Thymus (tissue), 11 donors: Measurements from ENCODE around the gene CCT6B. TPM values are rescaled to one million over a fixed set of nuclear protein-coding genes. Genes with fewer than 3 reads are reported as not detected.

ENCODE experiments used
- DNase-seq, 9 donors: peaks; one replicate each; pipeline ENCODE4 v3.0.0-alpha.2; 2013; ENCODE audit warnings: low spot score in 9 of 9, low read depth in 6 of 9, missing footprints in 1 of 9
- H3K27ac ChIP-seq, 2 donors: one replicate each; pipeline ENCODE4 v1.5.1; 2013; ENCODE audit warnings: control low read depth in 1 of 2, low read depth in 1 of 2, low read length in 1 of 2, mild to moderate bottlenecking in 1 of 2, moderate library complexity in 1 of 2
- H3K27me3 ChIP-seq, 2 donors: one replicate each; pipeline ENCODE4 v1.5.1; 2013; ENCODE audit warnings: low read length in 1 of 2; ENCODE audit not compliant: control insufficient read depth in 2 of 2, insufficient read depth in 1 of 2
- H3K36me3 ChIP-seq, 2 donors: one replicate each; pipeline ENCODE4 v1.5.1; 2013; ENCODE audit warnings: low read length in 1 of 2, mild to moderate bottlenecking in 1 of 2, moderate library complexity in 1 of 2; ENCODE audit not compliant: control insufficient read depth in 2 of 2, insufficient read depth in 2 of 2
- H3K4me1 ChIP-seq, 2 donors: one replicate each; pipeline ENCODE4 v1.5.1; 2013; ENCODE audit warnings: low read length in 2 of 2; ENCODE audit not compliant: control insufficient read depth in 2 of 2, insufficient read depth in 2 of 2
- H3K4me3 ChIP-seq, 2 donors: one replicate each; pipeline ENCODE4 v1.5.1; 2013; ENCODE audit warnings: low read length in 2 of 2, control low read depth in 1 of 2, mild to moderate bottlenecking in 1 of 2
- H3K9me3 ChIP-seq, 2 donors: one replicate each; pipeline ENCODE4 v1.5.1; 2013; ENCODE audit warnings: low read length in 1 of 2, mild to moderate bottlenecking in 1 of 2; ENCODE audit not compliant: control insufficient read depth in 2 of 2, insufficient read depth in 1 of 2
- WGBS: extraction: QIAGEN DNeasy Blood & Tissue Kit; methylation state at CpG from one replicate; pipeline ENCODE4 v1.1.7; 2013; 5-methylcytosine and 5-hydroxymethylcytosine counted together
- polyA plus RNA-seq: library from polyadenylated mRNA; stranded (reverse); fragments of 200-250 nt; gene quantifications from one replicate; pipeline ENCODE4 v1.2.3, GENCODE V29; 2013
- total RNA-seq: library from RNA; stranded (reverse); fragments of 120-200 nt; gene quantifications from one replicate; pipeline ENCODE4 v1.2.4, GENCODE V29; 2013
- donor health status: healthy.

The CCT6B gene
- total and polyA plus RNA-seq, 2 donors: 1.3 to 4.0 TPM

DNA sequence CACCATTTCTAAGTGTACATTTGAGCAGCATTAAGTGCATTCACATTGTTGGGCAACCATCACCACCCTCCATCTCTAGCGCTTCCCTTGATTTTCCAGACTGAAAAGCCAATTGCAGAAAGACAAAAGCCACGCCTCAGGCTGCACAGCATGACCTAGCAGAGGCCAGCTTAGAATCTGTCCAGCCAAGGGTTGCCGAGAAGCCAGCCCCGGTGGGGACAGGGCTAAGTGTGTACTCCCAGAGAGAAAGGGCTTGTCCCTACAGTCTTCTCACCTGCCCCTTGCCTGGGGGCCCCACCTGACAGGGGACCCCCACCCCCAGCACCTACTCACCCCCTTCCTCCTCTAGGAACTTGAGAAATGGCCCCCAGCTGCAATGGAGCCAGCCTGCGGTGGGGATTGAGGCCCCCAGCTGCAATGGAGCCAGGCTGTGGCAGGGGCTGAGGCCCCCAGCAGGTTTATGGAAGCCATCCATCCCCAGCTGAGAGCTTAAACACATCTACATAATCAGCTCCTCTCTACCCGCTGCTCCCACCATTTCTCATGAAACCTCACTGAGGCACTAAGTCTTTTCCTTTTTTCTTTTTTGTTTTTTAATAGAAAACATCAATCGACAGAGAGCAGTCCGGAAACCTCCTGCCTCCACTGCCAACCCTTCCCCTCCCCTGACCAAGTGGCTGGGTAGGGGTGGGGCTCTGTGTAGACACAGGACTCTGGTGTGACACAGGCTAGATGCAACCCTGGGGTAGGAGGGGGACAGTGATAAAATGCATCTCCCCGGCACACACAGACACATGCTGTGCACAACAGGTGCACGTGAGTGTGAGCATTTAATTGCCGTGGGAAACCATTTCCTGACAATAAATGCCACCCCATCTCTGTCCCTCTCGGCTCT, 77.9 kb downstream of the CCT6B start:
- Histone ChIP-seq H3K27ac (no peak overlapping the region), H3K9me3 (no peaks in the 10 kb centered on the region), H3K27me3 (peaks cover 0 to 11% of the 10 kb centered on the region in 2 donors), H3K36me3 (no peaks in the 10 kb centered on the region), H3K4me1 (no peaks in the 10 kb centered on the region), H3K4me3 (no peak overlapping the region)
- WGBS: 54% methylated on average over 12 of the region's 12 CpGs
- DNase-seq: no peak

- Histone ChIP-seq H3K27me3 (peaks cover 0 to 4% of the 10 kb centered on the region in 2 donors), H3K36me3 (no peaks in the 10 kb centered on the region), H3K4me1 (no peaks in the 10 kb centered on the region), H3K4me3 (no peak overlapping the region), H3K9me3 (no peaks in the 10 kb centered on the region), H3K27ac (no peak overlapping the region)
- WGBS: 61% methylated on average over 3 of the region's 3 CpGs
- DNase-seq: no peak
Observed at GRCh38 chr17:34879146-34879545, 82.1 kb downstream of the CCT6B start.

Other genes with a start within 250 kb of the CCT6B start
- gene ZNF830, start 80 bp upstream of the CCT6B start, total RNA-seq: 21.9 TPM
- 30.3 TPM for gene ZNF830, start 80 bp upstream of the CCT6B start, polyA plus RNA-seq
- gene LIG3, start 19.1 kb upstream of the CCT6B start, total RNA-seq: 18.8 TPM
- 7.6 TPM for gene LIG3, start 19.1 kb upstream of the CCT6B start, polyA plus RNA-seq
- 17.6 TPM for gene RFFL, start 102.2 kb upstream of the CCT6B start, total RNA-seq
- 16.5 TPM for gene RFFL, start 102.2 kb upstream of the CCT6B start, polyA plus RNA-seq
- 7.7 TPM for gene RAD51D, start 158.4 kb upstream of the CCT6B start, total RNA-seq
- 5.9 TPM for gene RAD51D, start 158.4 kb upstream of the CCT6B start, polyA plus RNA-seq
- not detected for gene FNDC8, start 160.2 kb upstream of the CCT6B start, total RNA-seq
- 0.02 TPM for gene FNDC8, start 160.2 kb upstream of the CCT6B start, polyA plus RNA-seq
- gene NLE1, start 180.8 kb upstream of the CCT6B start, total RNA-seq: 11.2 TPM
- 4.9 TPM for gene NLE1, start 180.8 kb upstream of the CCT6B start, polyA plus RNA-seq
- gene UNC45B, start 186.4 kb upstream of the CCT6B start, total RNA-seq: 0.76 TPM
- 0.27 TPM for gene UNC45B, start 186.4 kb upstream of the CCT6B start, polyA plus RNA-seq
- gene SLC35G3, start 232.9 kb upstream of the CCT6B start, total RNA-seq: not detected
- 0.09 TPM for gene SLC35G3, start 232.9 kb upstream of the CCT6B start, polyA plus RNA-seq